Right lobe of liver (tissue), 4 donors: ENCODE data around the gene CCNL1.

Source experiments
- POLR2A ChIP-seq: fragments of 450-650 bp; IDR thresholded peaks from one replicate; pipeline ENCODE4 v1.6.1; 2017; ENCODE audit warnings: antibody characterized with exemption, mild to moderate bottlenecking
- TF ChIP-seq, protein P1 (sequence below), 4 donors: fragments of 200-600 bp in 3 of 4; fragments of 450-650 bp in 1 of 4; IDR thresholded peaks; one replicate each; pipeline versions ENCODE4 v1.5.1 to v1.8.0; 2016 to 2022; ENCODE audit warnings: antibody characterized with exemption in 4 of 4, mild to moderate bottlenecking in 2 of 4
- donor health status: DM: no; HTN: no; CAD: no.
- donor health status: DM: no; HTN: no; CAD: no.
- donor health status: DM: no; HTN: yes; CAD: no.

DNA sequence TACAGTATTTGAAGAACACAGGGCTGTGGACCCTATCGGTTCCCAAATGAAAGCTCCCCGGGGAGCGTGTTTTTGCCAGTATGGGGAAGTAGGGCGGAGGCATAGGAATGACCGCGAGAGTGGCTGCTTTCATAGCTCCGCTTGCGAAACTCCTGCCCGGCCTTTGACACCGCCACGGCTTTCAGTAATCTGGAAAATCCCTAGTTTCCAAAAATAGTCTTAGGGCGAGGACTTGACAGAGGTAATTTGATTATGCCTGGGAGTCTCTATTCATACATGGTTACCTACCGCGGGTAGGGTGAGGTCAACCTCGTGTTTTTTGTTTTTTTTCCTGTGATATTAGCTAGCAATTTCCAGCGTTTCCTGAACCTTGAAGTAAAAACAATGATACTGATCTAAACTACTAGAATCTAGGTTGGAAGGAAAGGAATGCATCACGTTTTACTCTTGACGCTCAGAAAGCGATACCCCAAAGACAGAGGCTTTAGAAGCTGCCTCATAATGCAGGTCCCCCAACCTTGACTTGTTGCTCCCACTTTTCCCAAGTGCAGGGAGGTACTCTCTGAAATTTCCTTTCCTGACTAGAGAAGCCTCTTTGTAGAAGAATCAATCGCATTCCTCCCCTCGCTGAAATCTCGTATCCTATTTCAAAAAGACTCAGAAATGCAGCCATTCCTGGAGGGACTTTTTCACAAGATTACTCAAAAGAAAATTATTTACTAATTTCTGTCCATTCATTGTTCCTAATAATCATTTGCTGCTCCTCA, 894 bp upstream of the CCNL1 start:
- TF ChIP-seq, protein P1, sequence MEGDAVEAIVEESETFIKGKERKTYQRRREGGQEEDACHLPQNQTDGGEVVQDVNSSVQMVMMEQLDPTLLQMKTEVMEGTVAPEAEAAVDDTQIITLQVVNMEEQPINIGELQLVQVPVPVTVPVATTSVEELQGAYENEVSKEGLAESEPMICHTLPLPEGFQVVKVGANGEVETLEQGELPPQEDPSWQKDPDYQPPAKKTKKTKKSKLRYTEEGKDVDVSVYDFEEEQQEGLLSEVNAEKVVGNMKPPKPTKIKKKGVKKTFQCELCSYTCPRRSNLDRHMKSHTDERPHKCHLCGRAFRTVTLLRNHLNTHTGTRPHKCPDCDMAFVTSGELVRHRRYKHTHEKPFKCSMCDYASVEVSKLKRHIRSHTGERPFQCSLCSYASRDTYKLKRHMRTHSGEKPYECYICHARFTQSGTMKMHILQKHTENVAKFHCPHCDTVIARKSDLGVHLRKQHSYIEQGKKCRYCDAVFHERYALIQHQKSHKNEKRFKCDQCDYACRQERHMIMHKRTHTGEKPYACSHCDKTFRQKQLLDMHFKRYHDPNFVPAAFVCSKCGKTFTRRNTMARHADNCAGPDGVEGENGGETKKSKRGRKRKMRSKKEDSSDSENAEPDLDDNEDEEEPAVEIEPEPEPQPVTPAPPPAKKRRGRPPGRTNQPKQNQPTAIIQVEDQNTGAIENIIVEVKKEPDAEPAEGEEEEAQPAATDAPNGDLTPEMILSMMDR (IDR thresholded peaks at IDR 0.05), result no peak
- no peak for TF ChIP-seq POLR2A
